Measurements from ENCODE around the gene BEX3.

Gene BEX3

DNA sequence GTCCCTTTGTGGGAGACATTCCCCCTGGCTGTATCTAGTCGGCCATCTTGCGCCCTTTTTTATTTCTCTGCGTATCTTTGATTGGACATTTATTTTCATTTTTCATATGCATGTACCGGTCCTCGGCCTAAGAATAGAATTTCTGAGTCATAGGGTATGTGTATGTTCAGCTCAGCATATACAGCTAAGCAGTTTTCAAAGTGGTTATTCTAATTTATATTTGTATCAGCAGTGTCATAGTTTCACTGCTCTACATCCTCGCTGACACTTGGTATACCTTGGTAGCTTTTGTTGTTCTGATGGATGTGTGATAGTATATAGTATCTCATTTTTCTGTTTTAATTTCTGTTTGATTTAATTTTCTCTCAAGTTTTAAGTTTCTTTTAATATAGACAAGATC lies 38.7 kb downstream of the BEX3 start:
- no peak for TF ChIP-seq CTCF (IDR thresholded peaks at IDR 0.05; ENCODE audit: insufficient read depth, low read length, poor library complexity, severe bottlenecking)
- no peaks in the 10 kb centered on the region; the same call in 1 of the 2 replicates for H3K36me3 ChIP-seq (ENCODE audit: control insufficient read depth, insufficient read depth, low read length)
- H3K4me3 ChIP-seq (replicated peaks; ENCODE audit: low read depth, low read length) = no peak overlapping the region
- DNase-seq (ENCODE audit: extremely low read depth, insufficient read length) = no peak
- no peaks in the 10 kb centered on the region for H3K27me3 ChIP-seq (replicated peaks; ENCODE audit: control insufficient read depth, insufficient read depth, low read length)

GRCh38 chrX:103415528-103415927 lies 39.2 kb downstream of the BEX3 start:
- no peak for TF ChIP-seq CTCF (IDR thresholded peaks at IDR 0.05; ENCODE audit: insufficient read depth, low read length, poor library complexity, severe bottlenecking)
- Histone ChIP-seq H3K4me3 (replicated peaks; ENCODE audit: low read depth, low read length) (no peak overlapping the region), H3K36me3 (ENCODE audit: control insufficient read depth, insufficient read depth, low read length) (no peaks in the 10 kb centered on the region), H3K27me3 (replicated peaks; ENCODE audit: control insufficient read depth, insufficient read depth, low read length) (no peaks in the 10 kb centered on the region)
- DNase-seq (ENCODE audit: extremely low read depth, insufficient read length) = no peak

DNA sequence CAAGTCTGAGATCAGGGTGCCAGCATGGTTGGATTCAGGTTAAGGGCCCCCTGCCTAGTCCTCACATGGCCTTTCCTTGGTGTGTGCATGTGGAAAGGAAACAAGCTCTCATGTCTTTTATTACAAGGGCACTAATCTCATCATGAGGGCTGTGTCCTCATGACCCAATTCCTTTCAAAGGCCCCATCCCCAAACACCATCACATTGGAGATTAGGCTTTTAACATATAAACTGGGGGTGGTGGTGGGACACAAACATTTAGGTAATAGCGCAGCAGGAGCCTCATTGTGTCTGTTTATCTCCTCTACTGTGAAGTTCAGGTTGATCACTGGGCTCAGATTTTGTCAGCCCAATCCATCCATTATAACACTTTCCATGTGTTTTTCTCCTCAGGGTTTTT lies 41.0 kb downstream of the BEX3 start:
- DNase-seq (ENCODE audit: extremely low read depth, insufficient read length) = no peak
- H3K4me3 ChIP-seq (replicated peaks; ENCODE audit: low read depth, low read length) = no peak overlapping the region
- no peaks in the 10 kb centered on the region for H3K36me3 ChIP-seq (ENCODE audit: control insufficient read depth, insufficient read depth, low read length)
- no peaks in the 10 kb centered on the region for H3K27me3 ChIP-seq (replicated peaks; ENCODE audit: control insufficient read depth, insufficient read depth, low read length)
- TF ChIP-seq CTCF (IDR thresholded peaks at IDR 0.05; ENCODE audit: insufficient read depth, low read length, poor library complexity, severe bottlenecking) = no peak

DNA sequence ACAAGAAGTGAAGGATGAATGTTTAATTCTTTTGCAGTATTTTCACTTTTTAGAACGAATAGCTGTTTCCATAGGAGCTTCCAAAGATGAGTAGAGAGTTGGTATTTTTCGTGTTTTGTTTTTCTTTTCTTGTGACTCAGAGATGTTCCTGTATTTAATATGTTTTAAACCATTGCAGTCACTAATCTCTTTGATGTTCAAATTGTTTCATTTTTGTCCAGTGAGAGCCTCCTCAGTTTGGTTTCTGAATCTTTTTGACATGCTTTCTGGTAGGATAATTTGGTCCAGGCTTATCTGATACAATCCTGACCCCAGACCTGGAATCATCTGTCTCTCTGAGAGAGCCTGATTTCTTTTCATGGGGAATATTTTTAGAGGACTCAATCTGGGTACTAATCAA lies 41.6 kb downstream of the BEX3 start:
- TF ChIP-seq CTCF (IDR thresholded peaks at IDR 0.05; ENCODE audit: insufficient read depth, low read length, poor library complexity, severe bottlenecking) = no peak
- no peaks in the 10 kb centered on the region for H3K27me3 ChIP-seq (replicated peaks; ENCODE audit: control insufficient read depth, insufficient read depth, low read length)
- no peaks in the 10 kb centered on the region for H3K36me3 ChIP-seq (ENCODE audit: control insufficient read depth, insufficient read depth, low read length)
- DNase-seq (ENCODE audit: extremely low read depth, insufficient read length) = no peak
- H3K4me3 ChIP-seq (replicated peaks; ENCODE audit: low read depth, low read length) = no peak overlapping the region

DNA sequence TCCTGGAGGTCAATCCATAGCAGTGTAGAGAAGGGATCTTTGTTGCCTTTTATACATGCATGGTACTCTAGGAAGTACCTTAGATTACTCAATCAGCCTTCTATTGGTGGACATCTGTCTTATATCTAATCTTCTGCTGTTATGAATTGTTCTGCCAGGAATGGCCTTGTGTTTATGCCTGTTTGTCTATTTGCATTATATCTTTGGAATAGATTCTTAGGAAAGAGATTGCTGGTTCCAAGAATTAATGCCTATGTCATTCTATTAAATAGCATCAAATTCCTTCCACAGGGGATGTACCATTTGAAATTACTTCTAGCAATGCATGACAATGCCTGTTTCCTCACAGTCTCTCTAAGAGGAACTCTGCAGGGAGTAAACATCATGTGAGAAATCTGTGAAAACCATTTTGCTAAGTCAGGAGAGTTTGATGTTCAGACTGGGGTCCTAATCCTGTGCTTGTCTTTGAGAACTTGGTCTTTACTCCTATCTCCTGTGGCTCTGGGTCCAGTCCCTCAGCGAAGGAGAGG lies 42.5 kb downstream of the BEX3 start:
- Histone ChIP-seq H3K36me3 (ENCODE audit: control insufficient read depth, insufficient read depth, low read length) (no peaks in the 10 kb centered on the region), H3K27me3 (replicated peaks; ENCODE audit: control insufficient read depth, insufficient read depth, low read length) (no peaks in the 10 kb centered on the region), H3K4me3 (replicated peaks; ENCODE audit: low read depth, low read length) (no peak overlapping the region)
- TF ChIP-seq CTCF (IDR thresholded peaks at IDR 0.05; ENCODE audit: insufficient read depth, low read length, poor library complexity, severe bottlenecking) = no peak
- DNase-seq (ENCODE audit: extremely low read depth, insufficient read length) = no peak

Data from GM06990 (cell line).